ENCODE results near the gene EDEM2.
"Not testable (repeated sequence)": the region's sequence is repeated elsewhere in the genome, so short reads cannot be mapped to it uniquely, and the experiment has no call there.

The EDEM2 gene

DNA sequence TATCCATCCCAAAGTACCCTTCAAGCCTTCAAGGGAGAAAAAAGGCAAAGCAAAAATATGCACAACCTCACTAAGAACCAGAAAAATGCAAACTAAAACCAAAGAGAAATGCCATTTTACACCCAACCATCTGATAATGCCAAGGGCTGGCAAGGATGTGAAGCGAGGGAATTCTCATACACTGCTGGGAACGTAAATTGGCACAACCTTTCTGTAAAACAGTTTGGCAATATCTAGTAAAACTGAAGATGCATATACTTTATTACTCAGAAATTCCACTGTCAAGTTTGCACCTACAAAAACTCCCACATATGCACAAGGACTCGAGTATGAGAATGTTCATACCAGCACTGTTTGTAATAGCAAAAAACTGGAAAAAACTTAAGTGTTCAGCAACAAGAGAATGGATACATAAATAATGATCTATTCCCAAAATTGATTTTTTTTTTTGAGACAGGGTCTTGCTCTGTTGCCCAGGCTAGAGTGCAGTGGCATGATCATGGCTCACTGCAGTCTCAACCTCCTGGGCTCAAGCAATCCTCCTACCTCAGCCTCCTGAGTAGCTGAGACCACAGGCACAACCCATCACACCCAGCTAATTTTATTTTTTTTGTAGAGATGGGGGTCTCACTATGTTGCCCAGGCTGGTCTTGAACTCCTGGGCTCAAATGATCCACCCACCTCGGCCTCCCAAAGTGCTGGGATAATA is 21.7 kb upstream of the EDEM2 start:
- DNase-seq = not testable (repeated sequence)

DNA sequence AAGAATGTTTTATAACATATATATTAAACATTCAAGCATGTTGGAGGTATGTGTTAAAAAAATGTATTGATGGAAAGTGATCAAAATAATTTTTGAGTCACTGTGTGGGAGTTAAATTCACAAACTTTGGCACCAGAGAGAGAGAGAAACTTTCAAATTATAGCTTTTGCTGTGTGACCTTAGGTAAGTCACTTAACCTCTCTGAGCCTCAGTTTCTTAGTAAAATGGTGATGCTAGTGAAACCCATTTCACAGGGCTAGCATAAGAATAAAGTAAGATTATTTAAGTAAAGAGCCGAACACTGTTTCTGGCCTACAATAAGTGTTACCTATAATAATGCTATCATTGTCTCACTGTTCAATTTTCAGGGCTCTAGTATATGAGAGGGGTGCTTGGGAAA is 20.7 kb upstream of the EDEM2 start:
- no peak for DNase-seq

DNA sequence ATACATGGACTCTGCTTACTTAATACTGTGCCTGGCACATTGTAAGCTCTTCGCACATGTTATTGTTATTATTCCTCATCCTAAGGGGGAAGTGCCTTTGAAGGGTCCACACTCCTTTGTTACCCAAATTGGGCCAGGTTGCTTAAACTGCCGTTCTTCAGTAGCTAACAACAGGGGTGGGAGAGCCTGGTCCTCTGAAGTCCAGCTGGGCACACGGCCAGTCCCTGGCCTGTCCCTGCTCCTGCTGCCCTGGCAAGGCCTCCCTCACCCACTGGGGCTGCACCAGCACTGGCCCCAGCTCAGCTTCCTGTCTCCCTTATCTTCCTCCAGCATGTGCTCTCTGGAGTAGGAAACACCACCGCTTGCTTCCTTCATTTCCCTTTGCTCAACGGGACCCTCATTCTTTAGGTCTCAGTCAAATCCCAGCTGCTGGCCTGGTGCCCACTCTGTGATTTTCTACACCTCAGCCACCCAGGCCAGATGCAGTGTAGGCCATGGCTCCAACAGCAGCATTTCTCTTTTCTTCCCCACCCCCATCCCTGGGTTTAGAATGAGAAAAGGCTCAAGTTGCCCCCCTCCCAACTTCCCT is 19.2 kb upstream of the EDEM2 start:
- DNase-seq = no peak

DNA sequence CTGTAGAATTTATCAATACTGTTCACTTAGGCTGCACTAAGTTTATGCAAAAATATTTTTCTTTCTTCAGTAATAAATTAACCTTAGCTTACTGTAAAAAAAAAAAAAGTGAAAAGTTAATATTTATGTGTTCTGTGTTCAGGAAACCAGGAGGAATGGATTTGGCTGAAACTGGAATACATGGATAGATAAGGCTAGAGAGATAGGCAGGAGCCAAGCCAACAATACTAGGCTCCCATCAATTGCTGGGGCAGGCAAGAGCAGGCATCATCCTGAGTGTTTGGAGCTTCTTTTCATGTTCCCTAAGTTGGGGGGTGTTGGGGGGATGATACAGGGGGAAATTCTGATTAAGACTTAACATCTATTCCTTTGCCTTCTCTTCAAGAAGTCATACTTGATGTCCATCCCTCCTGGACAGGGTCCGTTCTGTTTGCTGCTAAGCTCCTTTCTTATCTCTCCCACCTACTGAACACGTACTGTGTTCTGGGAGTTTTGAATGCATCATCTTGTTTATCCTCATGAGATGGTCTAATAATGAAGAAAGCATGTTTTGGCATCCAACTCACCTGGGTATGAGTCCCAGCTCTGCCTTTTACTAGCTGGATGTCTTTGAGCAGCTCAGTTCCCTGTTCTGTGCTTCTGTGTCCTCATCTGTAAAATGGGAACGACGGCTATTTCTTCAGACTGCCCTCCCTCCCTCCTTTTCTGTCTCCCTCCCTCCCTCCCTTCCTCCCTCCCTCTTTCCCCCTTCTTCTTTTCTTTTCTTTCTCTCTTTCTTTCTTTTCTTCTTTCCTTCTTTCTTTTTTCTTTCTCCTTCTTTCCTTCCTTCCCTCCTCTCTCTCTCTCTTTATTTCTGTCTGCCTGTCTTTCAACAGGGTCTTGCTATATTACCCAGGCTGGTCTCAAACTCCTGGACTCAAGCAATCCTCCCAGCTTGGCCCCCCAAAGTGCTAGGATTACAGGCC is 18.4 kb upstream of the EDEM2 start:
- DNase-seq = no peak

DNA sequence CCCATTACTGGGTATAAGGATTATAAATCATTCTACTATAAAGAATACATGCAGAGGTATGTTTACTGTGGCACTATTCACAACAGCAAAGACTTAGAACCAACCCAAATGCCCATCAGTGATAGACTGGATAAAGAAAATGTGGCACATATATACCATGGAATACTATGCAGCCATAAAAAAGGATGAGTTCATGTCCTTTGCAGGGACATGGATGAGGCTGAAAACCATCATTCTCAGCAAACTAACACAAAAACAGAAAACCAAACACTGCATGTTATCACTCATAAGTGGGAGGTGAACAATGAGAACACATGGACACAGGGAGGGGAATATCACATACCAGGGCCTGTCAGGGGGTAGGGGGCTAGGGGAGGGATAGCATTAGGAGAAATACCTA is 17.4 kb upstream of the EDEM2 start:
- not testable (repeated sequence) for DNase-seq

DNA sequence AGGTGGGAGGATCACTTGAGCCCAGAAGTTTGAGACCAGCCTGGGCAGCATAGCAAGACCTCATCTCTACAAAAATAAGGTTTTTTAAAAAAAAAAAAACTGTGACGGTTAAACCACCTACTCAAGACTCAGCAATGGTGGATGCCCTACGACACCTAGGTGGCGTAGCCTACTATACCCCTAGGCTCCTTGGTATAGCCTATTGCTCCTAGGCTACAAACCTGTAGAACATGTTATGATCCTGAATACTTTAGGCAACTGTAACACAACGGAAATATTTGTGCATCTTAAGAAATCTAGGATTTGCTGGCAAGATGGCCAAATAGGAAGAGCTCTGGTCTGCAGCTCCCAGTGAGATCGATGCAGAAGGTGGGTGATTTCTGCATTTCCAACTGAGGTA is 13.2 kb upstream of the EDEM2 start:
- DNase-seq = not testable (repeated sequence)

DNA sequence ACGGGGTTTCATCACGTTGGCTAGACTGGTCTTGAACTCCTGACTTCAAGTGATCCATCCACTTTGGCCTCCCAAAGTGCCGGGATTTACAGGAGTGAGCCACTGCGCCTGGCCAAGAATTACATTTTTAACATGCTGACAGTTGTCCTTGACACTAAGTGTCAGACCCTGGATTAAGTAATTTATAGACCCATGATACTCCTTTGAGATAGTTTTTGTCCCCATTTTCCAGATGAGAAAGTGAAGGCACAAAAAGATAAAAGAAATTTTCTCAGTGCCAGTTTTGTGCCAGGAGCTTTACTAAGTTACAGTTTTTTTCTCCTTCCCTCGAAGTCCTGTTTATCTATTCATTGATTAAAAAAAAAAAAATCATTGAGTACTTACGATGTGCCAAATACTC is 9.8 kb upstream of the EDEM2 start:
- DNase-seq = no peak

DNA sequence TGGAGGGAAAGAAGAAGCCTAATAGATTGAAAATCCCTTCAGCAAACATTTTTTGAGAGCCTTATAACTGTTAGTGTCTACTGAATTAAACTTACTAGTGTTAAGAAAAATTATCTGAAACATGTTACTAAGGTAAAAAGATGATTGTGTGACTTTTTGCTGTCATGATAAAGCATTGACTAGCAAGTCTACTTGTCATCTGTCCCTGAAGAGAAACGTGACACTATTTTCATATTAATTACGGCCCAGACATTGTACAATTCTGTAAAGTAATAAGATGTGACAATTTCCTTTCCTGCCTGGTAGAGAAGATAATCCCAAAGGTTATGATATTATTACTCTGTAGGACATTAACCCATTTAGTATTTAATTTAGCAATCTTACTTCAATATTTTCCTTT is 8.8 kb upstream of the EDEM2 start:
- no peak for DNase-seq

DNA sequence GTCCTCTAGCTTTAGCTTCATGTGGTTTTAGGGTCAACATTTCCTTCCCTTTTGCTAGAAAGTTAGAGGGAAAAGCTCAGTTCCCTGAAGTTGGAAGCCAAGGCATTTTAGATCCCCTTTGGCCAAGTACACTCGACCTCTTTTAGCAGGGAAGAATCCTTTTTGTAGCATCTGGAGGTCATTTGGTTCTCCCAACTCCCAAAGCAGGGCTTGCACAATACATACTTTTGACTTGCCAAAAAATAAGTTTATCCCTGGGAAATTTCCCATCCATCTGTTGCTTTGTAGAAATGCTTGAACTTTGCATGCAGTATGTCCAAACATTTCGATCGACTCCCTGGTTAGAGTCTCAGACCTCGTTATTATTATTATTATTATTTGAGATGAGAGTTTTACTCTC is 4.6 kb upstream of the EDEM2 start:
- no peak for DNase-seq

DNA sequence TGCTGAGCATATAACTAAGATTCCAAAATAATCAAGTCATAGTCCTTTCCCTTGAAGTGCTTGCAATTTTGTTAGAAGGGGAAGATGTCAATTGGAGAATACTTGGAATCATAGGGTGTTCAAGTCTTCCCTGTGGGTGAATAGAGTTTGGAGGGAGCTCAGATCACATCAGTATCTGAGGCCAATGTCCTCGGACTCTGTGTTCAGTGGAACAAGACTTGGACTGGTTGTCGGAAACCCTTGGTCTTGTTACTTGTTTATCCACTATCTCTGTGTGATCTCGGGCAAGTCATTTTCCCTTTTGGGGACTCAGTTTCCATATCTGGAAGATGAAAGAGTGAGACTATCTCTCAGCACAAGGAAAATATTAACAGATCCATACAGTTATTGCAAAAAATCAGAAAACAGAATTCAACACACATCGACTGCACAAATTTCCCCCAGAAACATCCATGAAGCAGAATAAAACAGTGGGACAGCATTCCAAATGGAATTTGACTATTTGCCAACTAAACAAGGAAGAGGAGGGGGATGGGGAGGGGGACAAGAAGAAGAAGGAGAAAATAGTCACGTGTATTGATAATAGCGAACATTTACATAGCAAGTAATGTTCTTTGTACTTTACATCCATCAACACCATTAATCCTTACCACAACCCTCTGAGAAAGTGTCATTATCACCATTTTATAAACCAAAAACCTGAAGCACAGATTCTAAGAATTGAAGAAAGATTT is 3.9 kb upstream of the EDEM2 start:
- DNase-seq = no peak

DNA sequence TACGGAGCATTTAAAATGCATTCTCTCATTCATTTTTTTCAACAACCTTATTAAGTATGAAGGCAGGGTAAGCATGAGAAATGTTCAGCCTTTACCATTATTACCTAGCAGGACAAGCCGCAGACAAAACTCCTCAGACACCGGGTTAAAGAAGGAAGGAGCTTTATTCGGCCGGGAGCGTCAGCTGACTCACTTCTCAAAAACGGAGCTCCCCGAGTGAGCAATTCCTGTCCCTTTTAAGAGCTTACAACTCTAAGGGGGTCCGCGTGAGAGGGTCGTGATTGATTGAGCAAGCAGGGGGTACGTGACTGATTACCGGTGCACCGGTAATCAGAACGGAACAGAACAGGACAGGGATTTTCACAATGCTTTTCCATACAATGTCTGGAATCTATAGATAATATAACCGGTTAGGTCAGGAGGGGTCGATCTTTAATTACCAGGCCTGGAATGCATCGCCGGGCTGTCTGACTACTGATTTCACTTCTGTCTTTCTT is 487 bp upstream of the EDEM2 start:
- not testable (repeated sequence) for DNase-seq

DNA sequence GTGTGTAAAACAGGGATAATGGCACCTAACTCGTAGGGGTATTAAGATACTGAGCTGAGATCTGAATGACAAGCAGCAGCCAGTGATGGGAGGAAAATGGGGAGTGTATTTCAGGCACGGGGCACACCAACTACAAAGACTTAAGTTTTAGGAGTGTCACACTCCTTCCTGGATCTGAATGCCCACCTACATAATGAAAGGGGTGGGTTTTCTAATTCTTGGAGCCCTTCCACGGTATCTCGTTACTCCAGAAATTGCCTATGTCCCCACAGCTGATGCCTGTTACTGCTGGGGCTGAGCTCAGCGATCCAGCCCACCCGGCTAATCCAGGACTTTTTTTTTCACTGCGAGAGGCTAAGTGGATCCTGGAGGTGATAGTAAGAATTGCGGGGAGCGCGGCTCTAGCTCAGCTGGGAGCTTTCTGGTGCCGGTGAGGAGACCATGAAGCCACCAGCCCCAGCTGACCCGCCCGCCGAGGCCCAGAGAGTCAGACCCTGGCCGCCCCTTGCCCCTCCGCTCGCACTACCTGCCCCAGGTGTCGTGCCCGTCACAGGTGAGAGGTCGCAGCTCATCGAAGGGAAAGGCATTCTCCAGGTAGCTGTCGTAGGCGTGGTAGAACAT is 727 bp downstream of the EDEM2 start:
- peak; percentile 17 for DNase-seq

DNA sequence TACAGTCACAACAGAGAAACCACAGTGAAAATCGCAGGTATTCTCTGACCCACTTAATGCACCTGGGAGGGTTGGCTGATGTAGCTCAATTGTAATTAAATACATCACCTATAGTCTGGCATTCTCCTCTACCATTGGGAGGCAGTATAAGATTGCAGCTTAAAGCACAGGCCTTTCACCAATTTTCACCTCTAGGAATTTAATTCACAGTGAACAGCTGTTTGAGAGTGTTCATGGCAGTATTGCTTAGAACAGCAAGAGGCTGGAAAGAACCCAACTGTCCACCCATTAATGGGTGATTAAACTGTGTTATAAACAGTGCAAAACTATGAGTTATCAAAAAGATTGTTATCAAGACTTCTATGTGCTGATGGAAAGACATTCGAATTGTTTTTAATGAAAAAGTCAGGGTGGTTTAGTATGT is 2.0 kb downstream of the EDEM2 start:
- DNase-seq = peak; percentile 48

DNA sequence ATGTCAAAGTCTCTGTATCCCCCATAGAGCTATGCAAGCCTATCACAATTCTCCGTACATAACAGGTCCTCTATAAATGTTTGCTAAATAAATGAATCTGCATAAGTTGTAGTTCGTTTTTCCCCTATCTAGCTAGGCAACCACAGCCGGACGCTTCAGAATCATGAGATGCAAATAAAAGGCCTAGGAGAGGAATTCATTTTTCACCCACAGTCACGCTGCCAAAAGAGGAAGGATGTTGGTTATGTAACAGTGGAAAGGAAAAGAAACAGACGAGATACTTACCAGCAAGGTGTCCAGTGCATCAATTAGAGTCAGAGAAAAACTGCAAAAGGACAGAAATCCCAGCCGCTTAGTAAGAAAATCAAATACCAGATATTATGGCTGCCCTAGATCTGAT is 2.4 kb downstream of the EDEM2 start:
- no peak for DNase-seq

DNA sequence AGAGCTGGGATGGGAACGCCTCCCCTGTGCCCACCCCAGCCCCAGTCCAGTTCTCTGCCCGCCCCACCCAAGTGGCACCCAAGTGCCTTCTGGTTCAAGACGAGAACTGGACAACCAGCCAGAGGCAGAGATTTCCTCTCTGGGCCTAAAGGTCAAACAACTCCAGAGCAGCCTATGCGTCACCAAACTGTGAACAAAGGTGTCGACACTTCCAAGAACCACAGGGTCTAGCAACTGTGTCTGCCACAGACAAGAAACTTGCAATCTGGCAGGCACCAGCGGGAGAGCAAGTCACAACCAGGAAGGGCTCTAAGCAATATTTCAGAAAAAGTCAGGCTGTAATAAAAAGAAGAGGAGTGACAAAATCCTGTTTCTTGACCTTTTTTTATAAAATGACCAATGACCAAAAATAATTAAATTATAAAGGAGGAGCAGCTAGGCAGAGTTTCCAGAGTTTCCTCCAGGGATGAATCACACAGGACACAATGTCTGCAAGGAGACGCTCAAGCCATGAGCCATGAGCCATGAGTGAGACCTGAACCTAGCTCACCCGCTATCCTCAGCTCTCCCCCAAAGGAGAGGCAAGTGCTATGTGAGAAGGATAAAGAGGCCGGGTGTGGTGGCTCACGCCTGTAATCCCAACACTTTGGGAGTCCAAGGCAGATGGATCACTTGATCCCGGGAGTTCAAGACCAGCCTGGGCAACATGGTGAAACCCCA is 11.1 kb downstream of the EDEM2 start:
- DNase-seq = no peak

DNA sequence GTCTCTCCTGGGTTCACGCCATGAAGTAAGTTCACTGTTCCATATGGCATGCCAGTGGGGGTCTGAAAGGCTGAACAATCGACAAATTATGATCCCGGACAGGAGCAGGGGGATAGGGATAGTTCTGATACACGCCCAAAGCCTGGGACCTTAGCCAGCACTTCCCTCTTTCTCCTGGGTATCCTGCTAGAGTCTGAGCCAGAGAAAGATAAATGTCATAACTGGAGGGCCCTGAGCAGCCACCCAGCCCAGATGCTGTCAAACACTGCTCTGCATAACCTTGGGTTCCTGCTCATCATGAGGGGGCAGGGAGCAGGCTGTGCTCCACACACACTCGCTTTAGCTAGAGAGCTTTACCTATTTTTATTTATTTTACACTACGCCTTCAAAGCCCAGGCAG is 12.3 kb downstream of the EDEM2 start:
- no peak for DNase-seq

DNA sequence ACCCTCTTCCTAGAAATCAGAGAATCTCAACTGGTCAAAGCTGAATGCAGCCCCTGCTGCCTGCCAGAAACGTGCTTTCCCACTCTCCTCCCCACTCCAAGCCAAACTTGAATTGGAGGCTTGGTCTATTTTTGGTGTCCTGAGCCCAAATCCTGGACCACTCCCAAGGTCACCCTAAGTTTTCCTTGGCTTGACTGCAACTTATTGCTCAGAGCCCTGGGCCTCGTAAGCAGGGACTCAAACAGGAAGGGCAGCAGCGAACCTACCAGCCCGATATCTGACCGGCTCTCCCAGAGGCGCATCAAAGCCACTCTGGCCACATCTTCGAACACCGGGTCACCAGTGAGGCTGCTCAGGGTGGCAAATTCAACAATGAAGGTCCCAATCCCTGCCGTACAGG is 12.7 kb downstream of the EDEM2 start:
- no peak for DNase-seq

DNA sequence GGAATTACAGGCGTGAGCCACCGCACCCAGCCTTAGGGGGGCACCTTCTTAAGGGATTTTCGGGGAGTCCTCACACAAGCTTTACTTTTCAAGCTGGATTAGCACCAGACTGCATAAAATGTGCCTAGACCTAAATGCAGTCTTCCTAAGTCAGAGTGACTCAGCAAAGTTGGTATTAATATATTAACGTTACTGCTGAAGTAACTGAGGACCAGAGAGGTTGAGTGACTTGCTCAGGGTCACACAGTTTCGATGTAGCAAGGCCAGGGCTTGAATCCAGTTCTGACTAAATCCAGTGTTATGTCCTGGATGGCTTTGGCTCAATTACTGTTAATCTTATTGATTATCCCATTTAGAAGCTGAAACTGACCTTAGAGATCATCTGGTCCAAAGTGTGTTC is 13.4 kb downstream of the EDEM2 start:
- DNase-seq = no peak

DNA sequence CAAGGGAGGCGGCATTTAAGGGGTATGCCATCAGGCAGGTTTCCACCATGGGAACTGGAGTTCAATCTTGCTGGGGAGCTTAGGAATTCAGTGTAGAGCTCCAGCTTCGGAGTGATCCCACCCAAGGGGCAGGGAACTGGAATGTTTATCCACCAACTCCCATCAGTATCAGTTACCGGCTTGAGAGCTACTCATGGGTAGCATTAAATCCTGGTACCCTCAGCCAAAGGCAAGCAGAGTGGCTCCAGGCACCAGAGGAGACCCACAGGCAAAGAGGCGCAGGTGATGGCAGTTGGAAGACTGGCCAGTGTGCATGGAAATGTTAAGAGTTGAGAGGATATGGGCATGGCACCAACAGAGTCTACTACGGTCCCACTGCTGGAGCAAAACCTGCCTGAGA is 14.1 kb downstream of the EDEM2 start:
- no peak for DNase-seq

DNA sequence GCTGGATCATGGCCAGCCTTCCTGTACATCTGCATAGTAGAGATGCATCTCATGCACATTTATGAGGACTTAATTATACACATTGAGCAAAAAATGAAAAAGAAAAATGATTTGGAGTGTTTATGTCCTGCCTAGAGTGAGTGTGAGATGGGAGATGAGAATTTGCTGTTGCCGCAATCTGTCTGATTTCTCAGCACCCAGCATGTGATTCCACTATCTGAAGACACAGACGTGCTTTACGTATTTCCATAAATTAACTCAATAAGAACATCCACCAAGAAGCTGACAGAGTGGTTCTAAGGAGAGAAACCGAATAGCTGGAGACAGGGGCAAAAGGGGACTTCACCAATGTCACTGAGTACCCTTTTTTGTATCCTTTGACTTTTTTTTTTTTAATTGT is 15.2 kb downstream of the EDEM2 start:
- no peak for DNase-seq

DNA sequence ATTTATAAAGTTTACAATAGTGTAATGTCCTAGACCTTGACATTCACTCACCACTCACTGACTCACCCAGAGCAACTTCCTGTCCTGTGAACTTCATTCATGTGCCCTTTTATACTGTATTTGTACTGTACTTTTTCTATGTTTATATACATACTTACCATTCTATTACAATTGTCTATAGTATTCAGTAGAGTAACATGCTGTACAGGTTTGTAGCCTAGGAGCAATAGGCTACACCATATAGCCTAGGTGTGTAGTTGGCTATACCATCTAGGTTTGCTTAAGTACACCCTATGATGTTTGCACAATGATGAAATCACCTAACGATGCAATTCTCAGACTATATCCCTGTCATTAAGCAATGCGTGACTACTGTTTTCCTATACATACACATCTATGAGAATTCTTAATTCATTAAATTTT is 17.5 kb downstream of the EDEM2 start:
- no peak for DNase-seq

DNA sequence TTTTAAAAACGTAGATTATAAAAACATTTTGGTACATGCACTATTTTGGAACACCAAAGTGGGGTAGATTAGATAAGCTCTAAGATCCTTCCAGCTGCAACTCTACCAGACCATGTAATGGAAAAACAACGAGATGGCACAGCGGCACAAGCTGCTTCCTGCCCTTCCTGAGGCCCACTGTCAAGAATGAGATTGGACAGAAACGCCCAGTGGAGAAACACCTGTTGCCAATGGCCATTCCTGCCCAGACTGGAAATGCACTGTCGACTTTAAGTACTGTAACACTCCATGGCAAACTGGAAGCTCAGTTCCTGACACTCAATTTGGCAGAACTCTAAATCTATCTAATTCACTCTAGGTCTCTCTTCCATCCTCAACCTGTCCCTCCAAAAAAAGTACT is 21.4 kb downstream of the EDEM2 start:
- DNase-seq = no peak

All from activated CD4-positive, alpha-beta T cell treated with anti-CD3 and anti-CD28 coated beads, Interleukin-2, amount 50 U/mL, for 16 hours (primary cell).